Effector memory CD4-positive, alpha-beta T cell (primary cell): ENCODE data around the gene SLC35B1.

Source experiments
- DNase-seq, 3 donors: peaks; one replicate each; pipeline ENCODE4 v3.0.0-alpha.2; 2020
- H3K27ac ChIP-seq: 2 replicates; pipeline ENCODE4 v1.7.0; 2013; ENCODE audit warnings: mild to moderate bottlenecking, low read length, moderate library complexity; ENCODE audit not compliant: insufficient read depth, poor library complexity, severe bottlenecking
- H3K27me3 ChIP-seq: replicated peaks from 2 replicates; pipeline ENCODE4 v1.7.0; 2013; ENCODE audit warnings: mild to moderate bottlenecking, low read length; ENCODE audit not compliant: insufficient read depth, control insufficient read depth, poor library complexity, severe bottlenecking
- H3K36me3 ChIP-seq: 2 replicates; pipeline ENCODE4 v1.7.0; 2013; ENCODE audit warnings: mild to moderate bottlenecking, low read length, moderate library complexity; ENCODE audit not compliant: control insufficient read depth, insufficient read depth
- H3K4me1 ChIP-seq: 2 replicates; pipeline ENCODE4 v1.7.0; 2013; ENCODE audit warnings: low read length, mild to moderate bottlenecking; ENCODE audit not compliant: control insufficient read depth, insufficient read depth, poor library complexity, severe bottlenecking
- H3K4me3 ChIP-seq: 2 replicates; pipeline ENCODE4 v1.7.0; 2013; ENCODE audit warnings: low read length, low read depth, mild to moderate bottlenecking; ENCODE audit not compliant: insufficient read depth, poor library complexity, severe bottlenecking
- H3K9me3 ChIP-seq: 2 replicates; pipeline ENCODE4 v1.7.0; 2013; ENCODE audit warnings: mild to moderate bottlenecking, low read length, moderate library complexity; ENCODE audit not compliant: control insufficient read depth

Gene SLC35B1

GRCh38 chr17:49691086-49691676 lies 16.6 kb downstream of the SLC35B1 start:
- DNase-seq: no peak
- Histone ChIP-seq H3K27ac (no peak overlapping the region), H3K9me3 (no peaks in the 10 kb centered on the region), H3K27me3 (no peaks in the 10 kb centered on the region), H3K4me1 (peaks cover 25% of the 10 kb centered on the region), H3K36me3 (no peaks in the 10 kb centered on the region), H3K4me3 (no peak overlapping the region)

- H3K9me3 ChIP-seq: no peaks in the 10 kb centered on the region
- no peak overlapping the region for H3K27ac ChIP-seq
- no peak for DNase-seq
- no peaks in the 10 kb centered on the region for H3K27me3 ChIP-seq
- H3K36me3 ChIP-seq: no peaks in the 10 kb centered on the region
- peaks cover 17% of the 10 kb centered on the region for H3K4me1 ChIP-seq
- no peak overlapping the region for H3K4me3 ChIP-seq
Observed at GRCh38 chr17:49690256-49690655, 17.5 kb downstream of the SLC35B1 start.

- Histone ChIP-seq H3K27me3 (no peaks in the 10 kb centered on the region), H3K4me3 (peak overlapping the region; percentile 11), H3K9me3 (no peaks in the 10 kb centered on the region), H3K36me3 (no peaks in the 10 kb centered on the region), H3K27ac (no peak overlapping the region), H3K4me1 (peaks cover 17% of the 10 kb centered on the region)
- no peak for DNase-seq
Observed at GRCh38 chr17:49688848-49689247, 18.9 kb downstream of the SLC35B1 start.

GRCh38 chr17:49687878-49688491 lies 19.8 kb downstream of the SLC35B1 start:
- H3K27ac ChIP-seq: peak overlapping the region; percentile 63
- no peak for DNase-seq

GRCh38 chr17:49681106-49681979 lies 26.4 kb downstream of the SLC35B1 start:
- DNase-seq: no peak
- H3K4me1 ChIP-seq: peaks cover 10% of the 10 kb centered on the region
- no peaks in the 10 kb centered on the region for H3K9me3 ChIP-seq
- no peak overlapping the region for H3K4me3 ChIP-seq
- no peaks in the 10 kb centered on the region for H3K27me3 ChIP-seq
- H3K36me3 ChIP-seq: no peaks in the 10 kb centered on the region
- H3K27ac ChIP-seq: no peak overlapping the region

More at GRCh38 chr17:49687878-49688491, 19.8 kb downstream of the SLC35B1 start:
- Histone ChIP-seq H3K4me3 (peak overlapping the region; percentile 11), H3K4me1 (peaks cover 17% of the 10 kb centered on the region), H3K36me3 (no peaks in the 10 kb centered on the region), H3K27me3 (no peaks in the 10 kb centered on the region), H3K9me3 (no peaks in the 10 kb centered on the region)

- DNase-seq: no peak
- H3K9me3 ChIP-seq: no peaks in the 10 kb centered on the region
- H3K4me3 ChIP-seq: no peak overlapping the region
- H3K36me3 ChIP-seq: no peaks in the 10 kb centered on the region
- H3K27ac ChIP-seq: no peak overlapping the region
- H3K27me3 ChIP-seq: no peaks in the 10 kb centered on the region
- H3K4me1 ChIP-seq: peaks cover 16% of the 10 kb centered on the region
Observed at GRCh38 chr17:49680314-49680713, 27.4 kb downstream of the SLC35B1 start.

- H3K36me3 ChIP-seq: peaks cover 7% of the 10 kb centered on the region
- H3K27ac ChIP-seq: peak within 1 kb of the TSS; percentile 98
- peak within 1 kb of the TSS; percentile 60 for H3K4me3 ChIP-seq
- no peaks in the 10 kb centered on the region for H3K27me3 ChIP-seq
- DNase-seq: peak; percentile 98 to 99 (median 98)
- H3K9me3 ChIP-seq: no peaks in the 10 kb centered on the region
- H3K4me1 ChIP-seq: peaks cover 28% of the 10 kb centered on the region
Observed at GRCh38 chr17:49677933-49678847, 29.6 kb downstream of the SLC35B1 start, which contains the start of gene SPOP. Gene SPOP (minus strand): TSS chr17:49678097. CDS start chr17:49622810, 55,287 bp downstream.

GRCh38 chr17:49677134-49677932 lies 30.4 kb downstream of the SLC35B1 start:
- no peaks in the 10 kb centered on the region for H3K9me3 ChIP-seq
- DNase-seq: peak; percentile 88 to 96 (median 95)
- peak overlapping the region; percentile 60 for H3K4me3 ChIP-seq
- peaks cover 30% of the 10 kb centered on the region for H3K4me1 ChIP-seq
- H3K27ac ChIP-seq: peak overlapping the region; percentile 98
- H3K36me3 ChIP-seq: peaks cover 7% of the 10 kb centered on the region
- no peaks in the 10 kb centered on the region for H3K27me3 ChIP-seq
